ENCODE measurements around the gene PACSIN1. TPM values are rescaled to one million over a fixed set of nuclear protein-coding genes. Genes with fewer than 3 reads are reported as not detected.

The PACSIN1 gene
- total RNA-seq, 2 donors from 2014 or later: 0.52 TPM; not detected in 1

DNA sequence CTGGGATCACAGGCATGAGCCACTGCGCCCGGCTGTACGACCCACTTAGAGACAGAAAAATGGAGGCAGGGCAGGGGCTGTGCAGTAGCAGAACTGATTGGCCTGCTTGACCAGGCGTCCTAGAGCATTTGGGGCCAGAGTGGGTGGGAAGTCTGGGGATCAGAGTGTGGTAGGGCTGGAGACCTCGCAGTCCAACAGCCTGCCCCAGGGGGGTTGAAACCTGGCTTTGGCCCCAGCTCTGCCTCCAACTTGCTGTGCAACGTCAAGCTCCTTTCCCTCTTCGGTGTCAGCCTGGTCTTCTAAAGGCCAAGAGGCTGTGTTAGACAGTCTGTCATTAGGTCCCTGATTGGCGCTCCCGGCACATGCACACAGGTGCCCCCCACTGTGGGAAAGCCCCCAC lies 105.5 kb downstream of the PACSIN1 start:
- WGBS, 2 donors: 63 to 64% methylated on average over 5 to 9 of the region's 9 CpGs
- intact Hi-C loops (cut with DNase I): no loop called here
- H3K27me3 ChIP-seq: no peaks in the 10 kb centered on the region

DNA sequence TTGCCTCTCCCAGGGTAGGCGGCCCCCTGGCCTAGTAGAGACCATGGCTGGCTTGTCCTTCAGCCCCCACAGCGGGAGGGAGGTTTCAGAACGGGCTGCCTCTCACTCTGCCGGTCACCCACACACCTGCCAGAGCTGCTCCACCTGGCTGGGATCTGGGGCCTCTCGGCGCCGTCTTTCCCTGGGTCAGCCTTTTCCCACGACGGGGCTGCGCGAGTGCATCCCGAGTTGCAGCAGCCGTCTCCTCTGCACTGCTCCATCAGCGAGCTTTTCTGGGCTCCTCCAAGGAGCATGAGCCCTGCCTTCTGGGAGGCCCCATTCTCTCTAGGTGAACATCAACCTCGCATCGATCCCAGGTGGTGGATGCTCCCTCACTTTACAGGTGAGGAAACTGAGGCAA lies 106.1 kb downstream of the PACSIN1 start:
- Histone ChIP-seq H3K4me3 (no peak overlapping the region), H3K36me3 (replicated peaks in 1 of 2; ENCODE audit: insufficient read depth in 1 of 2, low read depth in 2 of 2) (no peaks in the 10 kb centered on the region), H3K9me3 (no peaks in the 10 kb centered on the region), H3K4me1 (no peaks in the 10 kb centered on the region), H3K27ac (no peak overlapping the region), H3K27me3 (no peaks in the 10 kb centered on the region)
- no peak for DNase-seq
- no peak for ATAC-seq
- intact Hi-C loops (cut with DNase I): no loop called here
- TF ChIP-seq, protein P1, sequence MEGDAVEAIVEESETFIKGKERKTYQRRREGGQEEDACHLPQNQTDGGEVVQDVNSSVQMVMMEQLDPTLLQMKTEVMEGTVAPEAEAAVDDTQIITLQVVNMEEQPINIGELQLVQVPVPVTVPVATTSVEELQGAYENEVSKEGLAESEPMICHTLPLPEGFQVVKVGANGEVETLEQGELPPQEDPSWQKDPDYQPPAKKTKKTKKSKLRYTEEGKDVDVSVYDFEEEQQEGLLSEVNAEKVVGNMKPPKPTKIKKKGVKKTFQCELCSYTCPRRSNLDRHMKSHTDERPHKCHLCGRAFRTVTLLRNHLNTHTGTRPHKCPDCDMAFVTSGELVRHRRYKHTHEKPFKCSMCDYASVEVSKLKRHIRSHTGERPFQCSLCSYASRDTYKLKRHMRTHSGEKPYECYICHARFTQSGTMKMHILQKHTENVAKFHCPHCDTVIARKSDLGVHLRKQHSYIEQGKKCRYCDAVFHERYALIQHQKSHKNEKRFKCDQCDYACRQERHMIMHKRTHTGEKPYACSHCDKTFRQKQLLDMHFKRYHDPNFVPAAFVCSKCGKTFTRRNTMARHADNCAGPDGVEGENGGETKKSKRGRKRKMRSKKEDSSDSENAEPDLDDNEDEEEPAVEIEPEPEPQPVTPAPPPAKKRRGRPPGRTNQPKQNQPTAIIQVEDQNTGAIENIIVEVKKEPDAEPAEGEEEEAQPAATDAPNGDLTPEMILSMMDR (IDR thresholded peaks at IDR 0.05): no peak
- no peak for TF ChIP-seq POLR2A (IDR thresholded peaks at IDR 0.05)
- WGBS, 2 donors: 54 to 58% methylated on average over 9 to 16 of the region's 16 CpGs

More for the DNA sequence above, 105.5 kb downstream of the PACSIN1 start:
- Histone ChIP-seq H3K4me3 (no peak overlapping the region), H3K4me1 (no peaks in the 10 kb centered on the region), H3K27ac (no peak overlapping the region), H3K36me3 (replicated peaks in 1 of 2; ENCODE audit: insufficient read depth in 1 of 2, low read depth in 2 of 2) (no peaks in the 10 kb centered on the region), H3K9me3 (no peaks in the 10 kb centered on the region)
- DNase-seq (no peak), ATAC-seq (no peak)
- TF ChIP-seq, protein P1 (IDR thresholded peaks at IDR 0.05): no peak
- no peak for TF ChIP-seq POLR2A (IDR thresholded peaks at IDR 0.05)

DNA sequence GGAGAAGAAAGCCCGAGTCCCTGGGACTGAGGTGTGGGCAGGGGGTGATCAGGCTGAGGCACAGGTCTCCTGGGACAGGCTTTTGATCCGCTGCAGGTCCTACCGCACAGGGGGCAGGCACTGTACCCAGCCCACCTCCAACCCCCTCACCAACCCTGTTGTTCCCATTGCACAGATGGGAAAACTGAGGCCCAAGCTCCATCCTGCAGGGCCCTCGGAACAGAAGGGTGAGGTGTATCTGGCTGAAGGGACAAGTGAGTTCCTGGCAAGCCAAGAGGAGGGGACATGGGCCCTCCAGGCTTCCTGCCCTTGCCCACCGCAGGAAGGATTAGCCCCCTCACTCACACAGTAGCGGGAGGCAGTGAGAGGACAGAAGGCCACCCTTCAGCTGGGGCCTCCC lies 106.7 kb downstream of the PACSIN1 start:
- H3K27me3 ChIP-seq: no peaks in the 10 kb centered on the region
- DNase-seq (no peak), ATAC-seq (no peak)
- TF ChIP-seq, protein P1 (IDR thresholded peaks at IDR 0.05): no peak
- TF ChIP-seq POLR2A (IDR thresholded peaks at IDR 0.05): no peak
- 71 to 82% methylated on average over 3 to 6 of the region's 6 CpGs for WGBS, 2 donors
- intact Hi-C loops (cut with DNase I): no loop called here
- no peak overlapping the region for H3K4me3 ChIP-seq
- H3K4me1 ChIP-seq: no peaks in the 10 kb centered on the region
- no peaks in the 10 kb centered on the region for H3K36me3 ChIP-seq (replicated peaks in 1 of 2; ENCODE audit: insufficient read depth in 1 of 2, low read depth in 2 of 2)
- H3K27ac ChIP-seq: no peak overlapping the region
- H3K9me3 ChIP-seq: no peaks in the 10 kb centered on the region

DNA sequence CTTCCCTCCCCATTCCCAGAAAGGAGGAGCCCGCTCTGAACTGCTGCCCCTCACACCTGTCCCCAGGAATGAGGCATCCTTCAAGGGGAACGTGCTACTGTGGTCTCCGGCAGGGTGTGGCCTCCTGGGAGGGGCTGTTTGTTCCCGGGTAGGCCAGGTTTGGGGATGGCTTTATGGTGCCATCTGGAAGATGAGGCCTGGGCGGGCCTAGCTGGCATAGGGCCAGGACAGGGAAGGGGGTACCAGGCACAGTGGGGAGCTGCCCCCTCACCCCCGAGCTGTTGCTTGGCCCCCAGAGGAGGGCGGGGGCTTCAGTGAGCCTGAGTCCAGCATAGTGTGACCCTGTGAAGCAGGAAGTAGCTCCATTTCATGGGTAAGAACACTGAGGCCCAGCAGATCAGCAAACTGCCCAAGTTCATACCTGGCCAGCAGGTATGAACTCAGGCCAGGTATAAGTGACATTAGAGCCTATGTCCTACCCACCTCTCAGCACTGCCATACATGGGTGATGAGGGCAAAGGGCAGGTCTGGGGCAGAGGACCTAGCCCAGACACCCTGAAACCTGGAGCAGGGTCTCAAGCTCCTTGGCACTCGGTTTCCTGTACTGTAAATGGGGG lies 107.8 kb downstream of the PACSIN1 start:
- DNase-seq: no peak

More for the DNA sequence above, 107.8 kb downstream of the PACSIN1 start:
- no peaks in the 10 kb centered on the region for H3K27me3 ChIP-seq
- intact Hi-C loops (cut with DNase I): no loop called here
- WGBS, 2 donors: 55 to 74% methylated on average over 4 to 7 of the region's 8 CpGs
- no peak for TF ChIP-seq POLR2A (IDR thresholded peaks at IDR 0.05)
- TF ChIP-seq, protein P1 (IDR thresholded peaks at IDR 0.05): no peak
- no peak overlapping the region for H3K27ac ChIP-seq
- H3K9me3 ChIP-seq: no peaks in the 10 kb centered on the region
- no peaks in the 10 kb centered on the region for H3K36me3 ChIP-seq (replicated peaks in 1 of 2; ENCODE audit: insufficient read depth in 1 of 2, low read depth in 2 of 2)
- H3K4me3 ChIP-seq: no peak overlapping the region
- no peaks in the 10 kb centered on the region for H3K4me1 ChIP-seq
- no peak for ATAC-seq
